Nephron (organoid): ENCODE measurements around the gene RUNX2.

Experiments used
- H3K27ac Mint-ChIP-seq, 3 experiments: 2 replicates each; pipeline ENCODE4 v1.8.0; 2020; ENCODE audit warnings: mixed read lengths in 3 of 3, mild to moderate bottlenecking in 2 of 3, moderate library complexity in 1 of 3
- H3K27me3 Mint-ChIP-seq: 2 replicates; pipeline ENCODE4 v1.8.0; 2021; ENCODE audit warnings: low read depth, mild to moderate bottlenecking, moderate library complexity, mixed read lengths
- H3K36me3 Mint-ChIP-seq: 2 replicates; pipeline ENCODE4 v1.8.0; 2020; ENCODE audit warnings: low read depth, mixed read lengths
- H3K4me1 Mint-ChIP-seq: 2 replicates; pipeline ENCODE4 v1.8.0; 2020; ENCODE audit warnings: mixed read lengths
- H3K4me3 Mint-ChIP-seq, 3 experiments: 2 replicates each; pipeline ENCODE4 v1.8.0; 2020; ENCODE audit warnings: mild to moderate bottlenecking in 3 of 3, mixed read lengths in 3 of 3, moderate library complexity in 2 of 3
- H3K9me3 Mint-ChIP-seq: 2 replicates; pipeline ENCODE4 v1.8.0; 2020; ENCODE audit warnings: mixed read lengths
- TF ChIP-seq, protein P1 (sequence below), 3 experiments: fragments of 200-600 bp; sonication (generic); IDR thresholded peaks; one replicate each; pipeline ENCODE4 v1.5.0; 2021; ENCODE audit warnings: antibody characterized with exemption in 3 of 3; ENCODE audit not compliant: unreplicated experiment in 3 of 3

The RUNX2 gene

GRCh38 chr6:45310118-45310788 lies 17.9 kb upstream of the RUNX2 start:
- Mint-ChIP-seq H3K4me3 (no peak overlapping the region), H3K27me3 (no peaks in the 10 kb centered on the region), H3K36me3 (peaks cover 58% of the 10 kb centered on the region), H3K9me3 (peaks cover 56% of the 10 kb centered on the region), H3K27ac (no peak overlapping the region), H3K4me1 (no peaks in the 10 kb centered on the region)
- TF ChIP-seq, protein P1, sequence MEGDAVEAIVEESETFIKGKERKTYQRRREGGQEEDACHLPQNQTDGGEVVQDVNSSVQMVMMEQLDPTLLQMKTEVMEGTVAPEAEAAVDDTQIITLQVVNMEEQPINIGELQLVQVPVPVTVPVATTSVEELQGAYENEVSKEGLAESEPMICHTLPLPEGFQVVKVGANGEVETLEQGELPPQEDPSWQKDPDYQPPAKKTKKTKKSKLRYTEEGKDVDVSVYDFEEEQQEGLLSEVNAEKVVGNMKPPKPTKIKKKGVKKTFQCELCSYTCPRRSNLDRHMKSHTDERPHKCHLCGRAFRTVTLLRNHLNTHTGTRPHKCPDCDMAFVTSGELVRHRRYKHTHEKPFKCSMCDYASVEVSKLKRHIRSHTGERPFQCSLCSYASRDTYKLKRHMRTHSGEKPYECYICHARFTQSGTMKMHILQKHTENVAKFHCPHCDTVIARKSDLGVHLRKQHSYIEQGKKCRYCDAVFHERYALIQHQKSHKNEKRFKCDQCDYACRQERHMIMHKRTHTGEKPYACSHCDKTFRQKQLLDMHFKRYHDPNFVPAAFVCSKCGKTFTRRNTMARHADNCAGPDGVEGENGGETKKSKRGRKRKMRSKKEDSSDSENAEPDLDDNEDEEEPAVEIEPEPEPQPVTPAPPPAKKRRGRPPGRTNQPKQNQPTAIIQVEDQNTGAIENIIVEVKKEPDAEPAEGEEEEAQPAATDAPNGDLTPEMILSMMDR (IDR thresholded peaks at IDR 0.05; ENCODE audit: unreplicated experiment in 3 of 3) = no peak

- Mint-ChIP-seq H3K9me3 (peaks cover 46% of the 10 kb centered on the region), H3K27ac (no peak overlapping the region), H3K4me3 (no peak overlapping the region), H3K4me1 (no peaks in the 10 kb centered on the region), H3K36me3 (peaks cover 51% of the 10 kb centered on the region), H3K27me3 (no peaks in the 10 kb centered on the region)
- TF ChIP-seq, protein P1 (IDR thresholded peaks at IDR 0.05; ENCODE audit: unreplicated experiment in 3 of 3) = no peak
Measured at GRCh38 chr6:45314146-45314545, 14.0 kb upstream of the RUNX2 start.

DNA sequence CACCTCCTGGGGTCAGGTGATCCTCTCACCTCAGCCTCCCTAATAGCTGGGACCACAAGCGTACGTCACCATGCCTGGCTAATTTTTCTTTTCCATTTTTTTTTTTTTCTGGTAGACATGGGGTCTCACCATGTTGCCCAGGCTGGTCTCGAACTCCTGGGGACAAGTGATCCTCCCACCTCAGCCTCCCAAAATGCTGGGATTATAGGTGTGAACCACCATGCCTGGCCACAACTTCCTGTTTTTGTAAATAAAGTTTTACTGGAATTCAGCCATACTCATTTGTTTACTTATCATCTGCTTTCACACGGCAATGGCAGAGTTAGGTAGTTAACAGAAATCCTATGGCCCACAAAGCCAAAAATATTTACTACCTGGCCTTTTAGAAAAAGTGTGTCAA lies 7.8 kb upstream of the RUNX2 start:
- Mint-ChIP-seq H3K36me3 (peaks cover 18% of the 10 kb centered on the region), H3K9me3 (peaks cover 14% of the 10 kb centered on the region), H3K4me1 (no peaks in the 10 kb centered on the region), H3K27me3 (no peaks in the 10 kb centered on the region), H3K27ac (no peak overlapping the region), H3K4me3 (no peak overlapping the region)
- TF ChIP-seq, protein P1 (IDR thresholded peaks at IDR 0.05; ENCODE audit: unreplicated experiment in 3 of 3) = no peak

GRCh38 chr6:45323656-45324224 lies 4.4 kb upstream of the RUNX2 start:
- no peaks in the 10 kb centered on the region for H3K36me3 Mint-ChIP-seq
- no peaks in the 10 kb centered on the region for H3K27me3 Mint-ChIP-seq
- H3K9me3 Mint-ChIP-seq = no peaks in the 10 kb centered on the region

DNA sequence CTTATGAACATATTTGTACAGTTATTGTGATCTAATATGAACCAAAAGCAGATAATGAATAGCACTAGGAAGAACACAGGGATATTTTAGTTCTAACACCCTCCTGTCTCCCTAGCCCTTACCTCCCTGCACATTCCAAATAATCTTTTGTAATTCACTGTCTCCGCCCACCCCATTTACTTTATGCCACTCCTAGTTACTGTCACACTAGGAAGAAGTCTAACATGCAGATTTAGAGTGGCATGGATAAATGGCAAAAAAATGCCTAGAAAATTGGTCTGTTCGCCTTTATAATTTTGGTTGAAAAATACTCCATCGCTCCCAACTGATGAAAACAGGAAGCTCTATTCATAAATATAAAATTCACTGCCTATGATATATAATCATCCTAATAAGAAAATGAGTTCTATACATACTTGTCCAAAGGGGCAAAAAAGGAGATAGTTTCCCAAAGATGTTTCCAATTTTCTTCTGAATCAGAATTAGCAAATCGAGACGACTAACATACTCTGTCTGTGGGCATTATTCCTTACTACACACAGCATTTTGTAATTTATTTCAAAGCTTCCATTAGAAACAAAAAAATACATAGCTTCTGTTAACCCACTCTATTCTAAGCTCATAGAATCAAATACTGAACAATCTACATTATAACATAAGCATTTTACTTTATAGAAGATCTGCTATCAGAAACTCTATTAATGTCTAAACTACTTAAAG lies 1.3 kb upstream of the RUNX2 start:
- TF ChIP-seq, protein P1 (IDR thresholded peaks at IDR 0.05; ENCODE audit: unreplicated experiment in 3 of 3) = no peak
- no peaks in the 10 kb centered on the region for H3K27me3 Mint-ChIP-seq
- H3K4me3 Mint-ChIP-seq = no peak overlapping the region
- no peaks in the 10 kb centered on the region for H3K9me3 Mint-ChIP-seq
- H3K36me3 Mint-ChIP-seq = no peaks in the 10 kb centered on the region
- H3K27ac Mint-ChIP-seq = peak overlapping the region in 2 of 3 experiments; percentile 77 to 82
- peaks cover 13% of the 10 kb centered on the region for H3K4me1 Mint-ChIP-seq

More at GRCh38 chr6:45323656-45324224, 4.4 kb upstream of the RUNX2 start:
- Mint-ChIP-seq H3K4me1 (peaks cover 13% of the 10 kb centered on the region), H3K27ac (no peak overlapping the region), H3K4me3 (no peak overlapping the region)
- TF ChIP-seq, protein P1 (IDR thresholded peaks at IDR 0.05; ENCODE audit: unreplicated experiment in 3 of 3) = no peak
